ENCODE data around the gene NELFCD. TPM values are rescaled to one million over a fixed set of nuclear protein-coding genes. Genes with fewer than 3 reads are reported as not detected.

Gene NELFCD
- polyA plus RNA-seq, 1 donor from 2014 or later = 88.7 TPM

GRCh38 chr20:59015812-59016711 is 35.0 kb downstream of the NELFCD start:
- Histone ChIP-seq H3F3A (ENCODE audit: insufficient read depth, low read length, poor library complexity, severe bottlenecking) (no peaks in the 10 kb centered on the region), H4K20me1 (ENCODE audit: insufficient read depth) (no peaks in the 10 kb centered on the region), H3K9me3 (ENCODE audit: low read length) (no peaks in the 10 kb centered on the region), H3K4me2 (ENCODE audit: low read length) (no peak overlapping the region), H3K9ac (ENCODE audit: low read length) (no peak overlapping the region), H2AFZ (ENCODE audit: low read depth, low read length) (no peak overlapping the region), H3K9me2 (ENCODE audit: insufficient read depth, low read length) (no peaks in the 10 kb centered on the region), H3K27me3 (ENCODE audit: insufficient read depth, low read depth, low read length) (no peaks in the 10 kb centered on the region), H3K27ac (ENCODE audit: low read length) (no peak overlapping the region), H3K79me2 (replicated peaks; ENCODE audit: insufficient read depth, low read length) (no peaks in the 10 kb centered on the region), H3K36me3 (ENCODE audit: insufficient read depth, low read length) (no peaks in the 10 kb centered on the region), H3K4me3 (ENCODE audit: low read length) (no peak overlapping the region)
- TF ChIP-seq RAD21 (conservative IDR thresholded peaks at IDR 0.05) = no peak
- no peak for TF ChIP-seq MXI1 (conservative IDR thresholded peaks at IDR 0.05; ENCODE audit: poor library complexity, severe bottlenecking)
- no peak for TF ChIP-seq REST (IDR thresholded peaks at IDR 0.05; ENCODE audit: borderline replicate concordance)
- TF ChIP-seq EP300 (conservative IDR thresholded peaks at IDR 0.05; ENCODE audit: poor library complexity, severe bottlenecking) = no peak
- no peak for TF ChIP-seq POLR2AphosphoS5 (IDR thresholded peaks at IDR 0.05)
- TF ChIP-seq EZH2 (IDR thresholded peaks at IDR 0.05; ENCODE audit: borderline replicate concordance, insufficient read depth, low read length, poor library complexity, severe bottlenecking) = no peak
- TF ChIP-seq CTCF (IDR thresholded peaks at IDR 0.05; ENCODE audit: poor library complexity, severe bottlenecking) = no peak
- TF ChIP-seq SMC3 (conservative IDR thresholded peaks at IDR 0.05; ENCODE audit: poor library complexity) = no peak
- no peak for TF ChIP-seq TAF1 (IDR thresholded peaks at IDR 0.05; ENCODE audit: low read depth)

- Histone ChIP-seq H3K27me3 (ENCODE audit: insufficient read depth, low read depth, low read length) (no peaks in the 10 kb centered on the region), H3K79me2 (replicated peaks; ENCODE audit: insufficient read depth, low read length) (no peaks in the 10 kb centered on the region), H4K20me1 (ENCODE audit: insufficient read depth) (no peaks in the 10 kb centered on the region), H3K9ac (ENCODE audit: low read length) (no peak overlapping the region), H3F3A (ENCODE audit: insufficient read depth, low read length, poor library complexity, severe bottlenecking) (no peaks in the 10 kb centered on the region), H3K9me3 (ENCODE audit: low read length) (no peaks in the 10 kb centered on the region), H3K4me3 (ENCODE audit: low read length) (no peak overlapping the region), H3K9me2 (ENCODE audit: insufficient read depth, low read length) (no peaks in the 10 kb centered on the region), H3K27ac (ENCODE audit: low read length) (no peak overlapping the region), H3K4me2 (ENCODE audit: low read length) (no peak overlapping the region), H3K36me3 (ENCODE audit: insufficient read depth, low read length) (no peaks in the 10 kb centered on the region), H2AFZ (ENCODE audit: low read depth, low read length) (no peak overlapping the region)
- TF ChIP-seq CTCF (IDR thresholded peaks at IDR 0.05; ENCODE audit: poor library complexity, severe bottlenecking) (no peak), EZH2 (IDR thresholded peaks at IDR 0.05; ENCODE audit: borderline replicate concordance, insufficient read depth, low read length, poor library complexity, severe bottlenecking) (no peak), SMC3 (conservative IDR thresholded peaks at IDR 0.05; ENCODE audit: poor library complexity) (no peak), REST (IDR thresholded peaks at IDR 0.05; ENCODE audit: borderline replicate concordance) (no peak), EP300 (conservative IDR thresholded peaks at IDR 0.05; ENCODE audit: poor library complexity, severe bottlenecking) (no peak), POLR2AphosphoS5 (IDR thresholded peaks at IDR 0.05) (no peak), MXI1 (conservative IDR thresholded peaks at IDR 0.05; ENCODE audit: poor library complexity, severe bottlenecking) (no peak), RAD21 (conservative IDR thresholded peaks at IDR 0.05) (no peak), TAF1 (IDR thresholded peaks at IDR 0.05; ENCODE audit: low read depth) (no peak)
These were observed 35.9 kb downstream of the NELFCD start for GRCh38 chr20:59016795-59017492.
